Esophagus squamous epithelium (tissue), 5 donors: ENCODE results near the gene ARF6. TPM values are rescaled to one million over a fixed set of nuclear protein-coding genes. Genes with fewer than 3 reads are reported as not detected.
A peak's percentile ranks its signal among the peaks of the same experiment; 100 is the strongest.

ENCODE experiments used
- DNase-seq: peaks from one replicate; lab custom pipeline; 2025; lab: John Stamatoyannopoulos, UW
- H3K27ac ChIP-seq, 4 donors: fragments of 200-600 bp; sonication (generic); one replicate each; pipeline ENCODE4 v1.5.1; 2016 to 2019; ENCODE audit warnings: mild to moderate bottlenecking in 1 of 4
- H3K27me3 ChIP-seq, 4 donors: fragments of 200-600 bp; sonication (generic); 1 replicate in 3 of 4; 2 replicates in 1 of 4; pipeline versions ENCODE4 v1.5.1 to v1.6.0; 2017 to 2021; ENCODE audit warnings: antibody characterized with exemption in 1 of 4
- H3K36me3 ChIP-seq, 3 donors: fragments of 200-600 bp; sonication (generic); one replicate each; pipeline ENCODE4 v1.5.1; 2016 to 2019
- H3K4me1 ChIP-seq, 3 donors: fragments of 200-600 bp; sonication (generic); one replicate each; pipeline ENCODE4 v1.5.1; 2017 to 2019
- H3K4me3 ChIP-seq, 4 donors: fragments of 200-600 bp; sonication (generic); 1 replicate in 3 of 4; 2 replicates in 1 of 4; pipeline ENCODE4 v1.5.1; 2016 to 2019; ENCODE audit warnings: mild to moderate bottlenecking in 2 of 4, moderate library complexity in 1 of 4
- H3K9me3 ChIP-seq, 3 donors: fragments of 200-600 bp; sonication (generic); one replicate each; pipeline ENCODE4 v1.5.1; 2016 to 2019
- CTCF ChIP-seq, 6 experiments: fragments of 450-650 bp in 4 of 6; fragments of 200-600 bp in 2 of 6; sonication (generic) in 2 of 6; IDR thresholded peaks; one replicate each; pipeline ENCODE4 v1.5.1; 2016 to 2019; ENCODE audit warnings: antibody characterized with exemption in 6 of 6, mild to moderate bottlenecking in 4 of 6, moderate library complexity in 4 of 6
- POLR2A ChIP-seq, 4 donors: fragments of 450-650 bp; IDR thresholded peaks; one replicate each; pipeline ENCODE4 v1.6.1; 2017; ENCODE audit warnings: antibody characterized with exemption in 4 of 4, mild to moderate bottlenecking in 4 of 4, moderate library complexity in 3 of 4
- WGBS, 2 donors: methylation state at CpG; one replicate each; pipeline ENCODE4 v1.1.5; 2018; 5-methylcytosine and 5-hydroxymethylcytosine counted together
- intact Hi-C: fragments of 100-400 bp; cut with DNase I; formaldehyde crosslinking; loops from one replicate; pipeline ENCODE4 v1.15.0; 2022
- total RNA-seq, 4 donors: library from RNA; depleted of rRNA; stranded (reverse); fragments of >200 nt; gene quantifications; one replicate each; pipeline ENCODE4 v1.1.0, GENCODE V29; 2016
- donor health status: DM: yes; HTN: yes; CAD: no.

Gene ARF6
- total RNA-seq, 4 donors from 2014 or later, result 109 to 156 (median 133) TPM

- peaks cover 0 to 37% (median 12%) of the 10 kb centered on the region in 3 donors for H3K4me1 ChIP-seq
- no peaks in the 10 kb centered on the region for H3K9me3 ChIP-seq
- TF ChIP-seq CTCF (IDR thresholded peaks at IDR 0.05) (no peak), POLR2A (IDR thresholded peaks at IDR 0.05) (no peak)
- H3K36me3 ChIP-seq, result no peaks in the 10 kb centered on the region
- DNase-seq, result no peak
- H3K27ac ChIP-seq, result peak overlapping the region in 2 of 4 donors; percentile 75 to 86
- H3K4me3 ChIP-seq, result no peak overlapping the region
- 81 to 90% methylated on average over 4 of the region's 4 CpGs for WGBS, 2 donors
- no peaks in the 10 kb centered on the region for H3K27me3 ChIP-seq
- intact Hi-C loops, result loop anchor here (10.0 kb wide), 1 partner anchor 223 kb away; no protein-coding TSS in a partner anchor
Measured at GRCh38 chr14:49881350-49882001, 11.4 kb upstream of the ARF6 start.

DNA sequence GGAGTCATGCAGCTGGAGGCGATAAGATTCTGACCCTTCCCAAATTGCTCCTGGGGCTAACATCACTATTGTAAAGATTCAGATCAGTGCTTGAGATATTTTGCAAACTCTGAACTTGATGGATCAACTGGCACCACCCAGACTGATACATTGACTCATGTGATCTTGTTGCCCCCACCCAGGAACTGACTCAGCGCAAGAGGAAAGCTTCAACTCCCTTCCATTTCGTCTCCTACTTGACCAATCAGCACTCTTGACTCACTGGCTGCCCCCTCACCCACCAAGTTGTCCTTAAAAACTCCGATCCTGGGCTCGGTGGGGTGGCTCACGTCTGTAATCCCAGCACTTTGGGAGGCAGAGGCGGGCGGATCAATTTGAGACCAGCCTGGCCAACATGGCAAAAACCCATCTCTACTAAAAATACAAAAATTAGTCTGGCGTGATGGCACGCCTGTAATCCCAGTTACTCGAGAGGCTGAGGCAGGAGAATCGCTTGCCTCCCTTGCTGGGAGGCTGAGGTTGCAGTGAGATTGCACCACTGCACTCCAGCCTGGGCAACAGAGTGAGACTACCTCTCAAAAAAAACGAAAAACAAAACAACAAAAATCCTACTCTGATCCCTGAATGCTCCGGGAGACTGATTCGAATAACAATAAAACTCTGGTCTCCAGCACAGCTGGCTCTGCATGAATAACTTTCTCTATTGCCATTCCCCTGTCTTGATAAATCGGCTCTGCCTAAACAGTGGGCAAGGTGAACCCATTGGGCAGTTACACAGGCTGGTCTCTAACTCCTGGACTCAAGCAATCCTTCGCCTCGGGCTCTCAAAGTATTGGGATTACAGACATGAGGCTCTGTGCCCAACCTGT is 9.8 kb upstream of the ARF6 start:
- Histone ChIP-seq H3K27me3 (no peaks in the 10 kb centered on the region), H3K4me1 (peaks cover 0 to 37% (median 12%) of the 10 kb centered on the region in 3 donors), H3K36me3 (no peaks in the 10 kb centered on the region), H3K9me3 (no peaks in the 10 kb centered on the region), H3K27ac (peak overlapping the region in 2 of 4 donors; percentile 38 to 39), H3K4me3 (no peak overlapping the region)
- no peak for DNase-seq
- TF ChIP-seq CTCF (IDR thresholded peaks at IDR 0.05) (no peak), POLR2A (IDR thresholded peaks at IDR 0.05) (no peak)
- intact Hi-C loops, result loop anchor here (10.0 kb wide), 1 partner anchor 222 kb away; no protein-coding TSS in a partner anchor
- WGBS, 2 donors, result 85 to 91% methylated on average over 11 to 13 of the region's 18 CpGs

GRCh38 chr14:49886523-49886922 is 6.4 kb upstream of the ARF6 start:
- Histone ChIP-seq H3K36me3 (no peaks in the 10 kb centered on the region), H3K27me3 (no peaks in the 10 kb centered on the region), H3K4me1 (peaks cover under 1 to 16% (median 2%) of the 10 kb centered on the region in 3 donors), H3K27ac (no peak overlapping the region), H3K4me3 (no peak overlapping the region), H3K9me3 (no peaks in the 10 kb centered on the region)
- 86 to 92% methylated on average over 12 of the region's 12 CpGs for WGBS, 2 donors
- no peak for TF ChIP-seq POLR2A (IDR thresholded peaks at IDR 0.05)
- TF ChIP-seq CTCF (IDR thresholded peaks at IDR 0.05), result no peak
- intact Hi-C loops, result loop anchor here (10.0 kb wide), 1 partner anchor 218 kb away; no protein-coding TSS in a partner anchor
- no peak for DNase-seq

DNA sequence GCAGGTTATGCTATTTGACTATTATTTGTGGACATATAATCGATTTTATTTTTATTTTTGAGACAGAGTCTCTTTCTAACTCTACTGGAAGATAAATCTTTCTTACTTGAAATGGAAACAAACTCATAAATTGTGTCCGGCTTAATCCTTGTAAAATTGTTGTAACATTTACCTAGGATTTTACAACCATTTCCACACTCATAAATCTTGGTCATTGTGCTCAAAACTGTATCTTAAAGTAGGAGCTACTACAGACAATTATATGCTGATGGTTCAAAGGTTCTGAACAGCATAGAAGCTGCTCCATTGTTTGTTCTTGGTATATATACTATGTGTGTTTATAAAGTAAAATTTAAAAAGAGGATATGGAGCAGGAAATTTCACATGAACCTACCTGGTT is 4.6 kb upstream of the ARF6 start:
- intact Hi-C loops, result loop anchor here (10.0 kb wide), 1 partner anchor 217 kb away; no protein-coding TSS in a partner anchor
- H3K9me3 ChIP-seq, result no peaks in the 10 kb centered on the region
- H3K4me3 ChIP-seq, result no peak overlapping the region
- TF ChIP-seq POLR2A (IDR thresholded peaks at IDR 0.05), result no peak
- no peak for TF ChIP-seq CTCF (IDR thresholded peaks at IDR 0.05)
- 75% methylated on average over 2 of the region's 2 CpGs for WGBS, 2 donors
- peaks cover 6 to 12% (median 7%) of the 10 kb centered on the region in 3 donors for H3K4me1 ChIP-seq
- no peaks in the 10 kb centered on the region for H3K36me3 ChIP-seq
- H3K27me3 ChIP-seq, result no peaks in the 10 kb centered on the region
- H3K27ac ChIP-seq, result no peak overlapping the region
- DNase-seq, result no peak
